Mammary epithelial cell (primary cell): ENCODE results near the gene SH3RF3.

Experiments
- EZH2 ChIP-seq: IDR thresholded peaks from 2 replicates; pipeline ENCODE4 v1.6.1; 2012; ENCODE audit warnings: low read length, inconsistent platforms, borderline replicate concordance
- TF ChIP-seq, protein P1 (sequence below), 2 donors: IDR thresholded peaks in 1 of 2; conservative IDR thresholded peaks in 1 of 2; 2 replicates each; pipeline ENCODE4 v1.5.1; 2011 to 2012; ENCODE audit warnings: inconsistent platforms in 2 of 2, low read length in 2 of 2, mild to moderate bottlenecking in 2 of 2, control low read depth in 1 of 2, low read depth in 1 of 2; ENCODE audit not compliant: insufficient read depth in 1 of 2; ENCODE audit errors: extremely low read depth in 1 of 2

DNA sequence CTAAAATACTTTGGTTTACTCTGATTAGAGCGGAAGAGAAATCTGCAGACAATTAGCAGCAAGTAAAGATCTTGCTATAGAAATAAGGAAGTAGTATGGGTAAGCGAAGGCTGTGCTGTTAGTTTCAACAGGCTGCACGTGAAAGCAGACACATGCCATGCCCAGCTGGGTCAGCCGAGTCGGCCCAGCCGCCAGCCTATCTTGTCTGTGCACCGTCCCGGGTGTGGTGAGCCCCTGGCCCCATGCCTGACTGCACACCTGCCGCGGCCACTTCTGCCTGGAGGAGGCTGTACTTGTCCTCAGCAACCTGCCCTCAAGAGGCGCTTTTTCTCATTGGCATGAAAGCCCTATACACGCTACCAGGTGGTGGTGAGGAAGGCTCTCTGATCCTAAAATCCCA lies 299.3 kb downstream of the SH3RF3 start:
- TF ChIP-seq, protein P1, sequence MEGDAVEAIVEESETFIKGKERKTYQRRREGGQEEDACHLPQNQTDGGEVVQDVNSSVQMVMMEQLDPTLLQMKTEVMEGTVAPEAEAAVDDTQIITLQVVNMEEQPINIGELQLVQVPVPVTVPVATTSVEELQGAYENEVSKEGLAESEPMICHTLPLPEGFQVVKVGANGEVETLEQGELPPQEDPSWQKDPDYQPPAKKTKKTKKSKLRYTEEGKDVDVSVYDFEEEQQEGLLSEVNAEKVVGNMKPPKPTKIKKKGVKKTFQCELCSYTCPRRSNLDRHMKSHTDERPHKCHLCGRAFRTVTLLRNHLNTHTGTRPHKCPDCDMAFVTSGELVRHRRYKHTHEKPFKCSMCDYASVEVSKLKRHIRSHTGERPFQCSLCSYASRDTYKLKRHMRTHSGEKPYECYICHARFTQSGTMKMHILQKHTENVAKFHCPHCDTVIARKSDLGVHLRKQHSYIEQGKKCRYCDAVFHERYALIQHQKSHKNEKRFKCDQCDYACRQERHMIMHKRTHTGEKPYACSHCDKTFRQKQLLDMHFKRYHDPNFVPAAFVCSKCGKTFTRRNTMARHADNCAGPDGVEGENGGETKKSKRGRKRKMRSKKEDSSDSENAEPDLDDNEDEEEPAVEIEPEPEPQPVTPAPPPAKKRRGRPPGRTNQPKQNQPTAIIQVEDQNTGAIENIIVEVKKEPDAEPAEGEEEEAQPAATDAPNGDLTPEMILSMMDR (conservative IDR thresholded peaks at IDR 0.05 in 1 of 2, IDR thresholded peaks at IDR 0.05 in 1 of 2; ENCODE audit: extremely low read depth in 1 of 2, insufficient read depth in 1 of 2, low read depth in 1 of 2, low read length in 2 of 2), result no peak
- no peak for TF ChIP-seq EZH2
